SK-N-SH (cell line): ENCODE results near the gene KLF18. TPM values are rescaled to one million over a fixed set of nuclear protein-coding genes. Genes with fewer than 3 reads are reported as not detected.

Source experiments
- CTCF ChIA-PET: fragments of 300-600, 350-600 bp; formaldehyde crosslinking; extraction: SDS; loops from one replicate; lab custom pipeline; 2021; lab: Yijun Ruan, JAX
- POLR2A ChIA-PET: fragments of 350-600 bp; sonication (Branson Sonifier 250); formaldehyde crosslinking; extraction: SDS; loops from one replicate; lab custom pipeline; 2020; ENCODE audit warnings: antibody characterized with exemption, inconsistent platforms; lab: Yijun Ruan, JAX
- DNase-seq: peaks from one replicate; pipeline ENCODE4 v3.0.0; 2012
- H2AFZ ChIP-seq: fragments of 200-600 bp; sonication (generic); 2 replicates; pipeline ENCODE4 v1.8.1; 2016; ENCODE audit warnings: antibody characterized with exemption, mild to moderate bottlenecking, low read depth
- H3F3A ChIP-seq: fragments of 200-600 bp; sonication (generic); replicated peaks from 2 replicates; pipeline ENCODE3; 2016; ENCODE audit warnings: antibody characterized with exemption, mild to moderate bottlenecking; ENCODE audit not compliant: insufficient read depth
- H3K27ac ChIP-seq, 2 experiments: fragments of 200-500 bp in 1 of 2; fragments of 200-600 bp in 1 of 2; sonication (Bioruptor generic) in 1 of 2; sonication (generic), shearing (Covaris generic) in 1 of 2; 2 replicates each; pipeline versions ENCODE4 v1.5.1 to v1.6.1; 2014 to 2016; ENCODE audit warnings: low read depth in 2 of 2, inconsistent platforms in 1 of 2, low read length in 1 of 2, mild to moderate bottlenecking in 1 of 2, mixed read lengths in 1 of 2
- H3K27me3 ChIP-seq: fragments of 200-600 bp; sonication (generic), shearing (Covaris generic); 2 replicates; pipeline ENCODE4 v1.6.1; 2016; ENCODE audit warnings: mixed run types; ENCODE audit not compliant: insufficient read depth
- H3K36me3 ChIP-seq, 2 experiments: fragments of 200-500 bp in 1 of 2; fragments of 200-600 bp in 1 of 2; sonication (Bioruptor generic) in 1 of 2; sonication (generic) in 1 of 2; replicated peaks in 1 of 2; 2 replicates each; pipeline versions ENCODE3 to v1.5.1; 2014 to 2016; ENCODE audit warnings: low read length in 1 of 2, mild to moderate bottlenecking in 1 of 2; ENCODE audit not compliant: insufficient read depth in 2 of 2, control insufficient read depth in 1 of 2
- H3K4me1 ChIP-seq, 2 experiments: fragments of 200-500 bp in 1 of 2; fragments of 200-600 bp in 1 of 2; sonication (Bioruptor generic) in 1 of 2; sonication (generic), shearing (Covaris generic) in 1 of 2; 2 replicates each; pipeline versions ENCODE4 v1.5.1 to v1.6.1; 2014 to 2016; ENCODE audit warnings: low read depth in 1 of 2, low read length in 1 of 2, mixed run types in 1 of 2; ENCODE audit not compliant: insufficient read depth in 2 of 2, control insufficient read depth in 1 of 2
- H3K4me2 ChIP-seq: fragments of 200-600 bp; sonication (generic), shearing (Covaris generic); 2 replicates; pipeline ENCODE4 v1.6.1; 2017; ENCODE audit warnings: mixed run types
- H3K4me3 ChIP-seq, 2 experiments: fragments of 200-500 bp in 1 of 2; fragments of 200-600 bp in 1 of 2; sonication (Bioruptor generic) in 1 of 2; sonication (generic), shearing (Covaris generic) in 1 of 2; 2 replicates each; pipeline versions ENCODE4 v1.5.1 to v1.8.1; 2014 to 2016; ENCODE audit warnings: low read depth in 2 of 2, inconsistent platforms in 1 of 2, low read length in 1 of 2, mild to moderate bottlenecking in 1 of 2, mixed read lengths in 1 of 2, moderate library complexity in 1 of 2
- H3K79me2 ChIP-seq: fragments of 200-600 bp; sonication (generic); 2 replicates; pipeline ENCODE4 v1.8.1; 2017; ENCODE audit warnings: mild to moderate bottlenecking; ENCODE audit not compliant: insufficient read depth
- H3K9ac ChIP-seq: fragments of 200-600 bp; sonication (generic); 2 replicates; pipeline ENCODE4 v1.6.1; 2017; ENCODE audit warnings: mixed run types
- H3K9me2 ChIP-seq: fragments of 200-600 bp; sonication (generic); 2 replicates; pipeline ENCODE4 v1.6.1; 2017; ENCODE audit warnings: mixed run types
- H3K9me3 ChIP-seq: fragments of 200-600 bp; sonication (generic); 2 replicates; pipeline ENCODE4 v1.6.1; 2017; ENCODE audit warnings: mixed run types, mild to moderate bottlenecking, moderate library complexity
- H4K20me1 ChIP-seq: fragments of 200-600 bp; sonication (generic); 2 replicates; pipeline ENCODE4 v1.6.1; 2017; ENCODE audit warnings: mild to moderate bottlenecking, mixed run types; ENCODE audit not compliant: insufficient read depth
- CHD2 ChIP-seq: fragments of 150-350 bp; IDR thresholded peaks from 2 replicates; pipeline ENCODE4 v1.6.1; 2018; ENCODE audit warnings: low read length; ENCODE audit not compliant: partially characterized antibody
- CTCF ChIP-seq: fragments of 200-600 bp; sonication (generic); IDR thresholded peaks from 2 replicates; pipeline ENCODE4 v1.6.1; 2017; ENCODE audit warnings: antibody characterized with exemption, mild to moderate bottlenecking, moderate library complexity
- ELF1 ChIP-seq: IDR thresholded peaks from 2 replicates; pipeline ENCODE4 v1.4.0; 2012
- EZH2phosphoT487 ChIP-seq: fragments of 200-600 bp; sonication (generic); IDR thresholded peaks from 2 replicates; pipeline ENCODE4 v1.6.1; 2017; ENCODE audit warnings: low read depth, mixed run types, mild to moderate bottlenecking, antibody characterized with exemption, moderate library complexity, borderline replicate concordance
- FOSL2 ChIP-seq: IDR thresholded peaks from 2 replicates; pipeline ENCODE4 v1.4.0; 2012; ENCODE audit warnings: low read depth, mild to moderate bottlenecking, moderate library complexity, borderline replicate concordance
- FOXJ3 ChIP-seq: sonication (generic); formaldehyde crosslinking; IDR thresholded peaks from 2 replicates; pipeline ENCODE4 v1.5.1; 2020; ENCODE audit warnings: mild to moderate bottlenecking, missing genetic modification reagents
- GABPA ChIP-seq: IDR thresholded peaks from 2 replicates; pipeline ENCODE4 v1.4.0; 2012; ENCODE audit warnings: low read depth, mild to moderate bottlenecking
- GATA2 ChIP-seq: sonication (generic); formaldehyde crosslinking; IDR thresholded peaks from 2 replicates; pipeline ENCODE4 v1.5.0; 2020; ENCODE audit warnings: mild to moderate bottlenecking, missing genetic modification reagents
- JUND ChIP-seq: IDR thresholded peaks from 2 replicates; pipeline ENCODE4 v1.4.0; 2012
- NFIC ChIP-seq: IDR thresholded peaks from 2 replicates; pipeline ENCODE4 v1.4.0; 2012; ENCODE audit warnings: borderline replicate concordance
- POLR2AphosphoS5 ChIP-seq: IDR thresholded peaks from 2 replicates; pipeline ENCODE4 v1.6.1; 2012; ENCODE audit warnings: low read depth, low read length
- RAD21 ChIP-seq: IDR thresholded peaks from 2 replicates; pipeline ENCODE4 v1.6.1; 2012; ENCODE audit warnings: mild to moderate bottlenecking, low read length
- RCOR1 ChIP-seq: fragments of 150-350 bp; IDR thresholded peaks from 2 replicates; pipeline ENCODE4 v1.6.1; 2017; ENCODE audit warnings: antibody characterized with exemption, low read length
- RXRA ChIP-seq: IDR thresholded peaks from 2 replicates; pipeline ENCODE4 v1.4.0; 2012; ENCODE audit warnings: low read depth, mild to moderate bottlenecking, borderline replicate concordance
- TAF1 ChIP-seq: IDR thresholded peaks from 2 replicates; pipeline ENCODE4 v1.6.1; 2012; ENCODE audit warnings: low read depth, mild to moderate bottlenecking, low read length, moderate library complexity, borderline replicate concordance
- TCF12 ChIP-seq: IDR thresholded peaks from 2 replicates; pipeline ENCODE4 v1.4.0; 2012
- USF2 ChIP-seq: fragments of 150-350 bp; IDR thresholded peaks from 2 replicates; pipeline ENCODE4 v1.6.1; 2017; ENCODE audit warnings: antibody characterized with exemption, low read length, low read depth, borderline replicate concordance
- YY1 ChIP-seq: IDR thresholded peaks from 2 replicates; pipeline ENCODE4 v1.4.0; 2012; ENCODE audit warnings: low read depth, mild to moderate bottlenecking
- WGBS: methylation state at CpG from one replicate; pipeline ENCODE4 v1.1.6; 2017; ENCODE audit warnings: low lambda C conversion rate; 5-methylcytosine and 5-hydroxymethylcytosine counted together
- polyA plus RNA-seq, 3 experiments: library from polyadenylated mRNA; depleted of rRNA; stranded (reverse); fragments of >200 nt; gene quantifications; 2 replicates each; pipeline ENCODE4 v1.2.3, GENCODE V29; 2012
- TF ChIP-seq, protein P1 (sequence below): IDR thresholded peaks from 2 replicates; pipeline ENCODE4 v1.4.0; 2012; ENCODE audit warnings: low read depth

The KLF18 gene
- polyA plus RNA-seq, 1 of the 3 experiments (the other 2 are of a cell fraction), result not detected

GRCh38 chr1:44134071-44134920, 7.1 kb downstream of the KLF18 start:
- no peak for TF ChIP-seq GATA2
- no peak for TF ChIP-seq FOXJ3 (CRISPR knock-in tag)
- no peak for TF ChIP-seq ELF1
- TF ChIP-seq NFIC, result no peak
- no peak for TF ChIP-seq TAF1
- TF ChIP-seq RCOR1, result no peak
- TF ChIP-seq CHD2, result no peak
- TF ChIP-seq USF2, result no peak
- TF ChIP-seq RXRA, result no peak
- no peak for TF ChIP-seq YY1
- no peak for TF ChIP-seq POLR2AphosphoS5
- TF ChIP-seq GABPA, result no peak
- no peak for TF ChIP-seq RAD21
- TF ChIP-seq TCF12, result no peak
- TF ChIP-seq JUND, result no peak
- TF ChIP-seq EZH2phosphoT487, result no peak
- TF ChIP-seq, protein P1, sequence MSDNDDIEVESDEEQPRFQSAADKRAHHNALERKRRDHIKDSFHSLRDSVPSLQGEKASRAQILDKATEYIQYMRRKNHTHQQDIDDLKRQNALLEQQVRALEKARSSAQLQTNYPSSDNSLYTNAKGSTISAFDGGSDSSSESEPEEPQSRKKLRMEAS, result no peak
- no peak for TF ChIP-seq FOSL2
- TF ChIP-seq CTCF, result no peak
- H3K4me3 ChIP-seq, result no peak overlapping the region
- ChIA-PET CTCF (no interaction called here), POLR2A (interaction anchor here (0.6 kb wide), 1 partner anchor 394 kb away, joined by 3 read pairs; no protein-coding TSS in a partner anchor)
- no peak overlapping the region for H3K4me2 ChIP-seq
- H2AFZ ChIP-seq, result no peak overlapping the region
- H3K27ac ChIP-seq, result no peak overlapping the region
- 76% methylated on average over 19 of the region's 19 CpGs for WGBS
- H3K79me2 ChIP-seq, result no peaks in the 10 kb centered on the region
- H4K20me1 ChIP-seq, result no peaks in the 10 kb centered on the region
- H3K36me3 ChIP-seq, result no peaks in the 10 kb centered on the region
- H3K4me1 ChIP-seq, result no peaks in the 10 kb centered on the region
- no peaks in the 10 kb centered on the region for H3K9me3 ChIP-seq
- no peaks in the 10 kb centered on the region for H3K27me3 ChIP-seq
- no peaks in the 10 kb centered on the region for H3K9me2 ChIP-seq
- no peak overlapping the region for H3K9ac ChIP-seq
- H3F3A ChIP-seq, result no peaks in the 10 kb centered on the region
- DNase-seq, result no peak
